VCaP (cell line): ENCODE data around the gene GRB14.
A peak's percentile ranks its signal among the peaks of the same experiment; 100 is the strongest.

Experiments used
- H3K27ac ChIP-seq: fragments of 450-650 bp; 2 replicates; pipeline ENCODE4 v1.5.1; 2017
- CTCF ChIP-seq: fragments of 450-650 bp; conservative IDR thresholded peaks from 2 replicates; pipeline ENCODE4 v1.5.1; 2017; ENCODE audit warnings: mild to moderate bottlenecking, moderate library complexity

GRB14 gene

GRCh38 chr2:164620873-164621763 is at the start of gene GRB14:
TSS of gene GRB14 (minus strand) at chr2:164621482. CDS start at chr2:164621309, 173 bp downstream.
- TF ChIP-seq CTCF, result peak; percentile 27; the same call in 1 of the 2 replicates
- peak within 1 kb of the TSS; percentile 79 for H3K27ac ChIP-seq

- no peak for TF ChIP-seq CTCF
- no peak overlapping the region for H3K27ac ChIP-seq
Measured at GRCh38 chr2:164669291-164669690, 48.0 kb upstream of the GRB14 start.

- no peak overlapping the region for H3K27ac ChIP-seq
- no peak for TF ChIP-seq CTCF
Measured at GRCh38 chr2:164667566-164667965, 46.3 kb upstream of the GRB14 start.

DNA sequence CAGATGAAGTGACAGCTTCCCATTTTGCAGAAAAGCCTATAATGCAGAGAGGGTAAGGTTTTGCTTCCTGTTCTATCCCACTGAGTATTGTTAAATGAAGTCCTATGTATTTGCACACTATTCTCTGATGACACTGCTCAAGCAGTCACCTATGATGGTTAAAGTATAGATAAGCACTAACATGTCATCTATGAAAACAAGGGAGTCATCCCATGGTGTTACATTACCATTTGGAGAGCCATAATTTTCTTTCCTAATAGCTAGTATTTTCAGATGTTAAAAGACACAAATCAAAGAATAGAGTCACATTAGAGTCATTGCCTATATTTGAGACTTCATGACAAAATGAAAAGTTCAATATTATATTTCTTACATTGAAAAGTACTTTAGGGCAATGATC is 42.8 kb upstream of the GRB14 start:
- no peak for TF ChIP-seq CTCF
- no peak overlapping the region for H3K27ac ChIP-seq

DNA sequence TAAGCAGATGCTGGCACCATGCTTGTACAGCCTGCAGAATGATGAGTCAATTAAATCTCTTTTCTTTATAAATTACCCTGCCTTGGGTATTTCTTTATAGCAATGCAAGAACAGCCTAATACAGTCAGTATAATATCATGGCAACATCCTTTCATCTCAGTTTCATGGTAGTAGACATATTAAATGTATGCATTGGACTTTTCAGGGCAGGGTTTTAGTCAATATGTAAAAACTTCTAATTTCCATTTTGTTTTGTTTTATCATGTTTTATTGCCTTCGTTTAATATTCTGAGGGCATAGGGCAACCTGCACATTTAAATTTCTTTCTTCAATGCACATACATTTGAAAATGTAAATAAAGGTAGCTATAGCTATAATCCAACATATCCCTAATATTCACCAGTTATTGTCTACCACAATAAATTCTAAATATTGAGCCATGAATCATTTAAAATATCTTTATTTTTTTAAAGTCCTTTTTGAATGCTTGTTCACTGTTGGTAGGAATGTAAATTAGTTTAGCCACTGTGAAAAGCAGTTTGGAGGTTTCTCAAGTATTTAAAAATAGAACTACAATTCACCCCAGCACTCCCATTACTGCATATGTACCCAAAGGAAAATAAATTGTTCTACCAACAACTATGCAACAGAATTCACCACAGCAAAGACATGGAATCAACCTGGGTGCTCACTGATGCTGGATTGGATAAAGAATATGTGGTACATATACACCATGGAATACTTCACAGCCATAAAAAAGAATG is 41.8 kb upstream of the GRB14 start:
- H3K27ac ChIP-seq, result no peak overlapping the region
- TF ChIP-seq CTCF, result no peak

GRCh38 chr2:164662066-164662465 is 40.8 kb upstream of the GRB14 start:
- no peak overlapping the region for H3K27ac ChIP-seq
- no peak for TF ChIP-seq CTCF

GRCh38 chr2:164661349-164661748 is 40.1 kb upstream of the GRB14 start:
- TF ChIP-seq CTCF, result no peak
- no peak overlapping the region for H3K27ac ChIP-seq
